Astrocyte (in vitro differentiated cells and primary cell): ENCODE data around the gene KRTAP7-1. TPM values are rescaled to one million over a fixed set of nuclear protein-coding genes. Genes with fewer than 3 reads are reported as not detected.

ENCODE experiments used
- total RNA-seq: library from RNA; stranded (reverse); gene quantifications from 2 replicates; pipeline ENCODE4 v1.2.1, GENCODE V29; 2021

KRTAP7-1 gene
- total RNA-seq, 1 donor from 2014 or later: not detected

Other genes with a start within 250 kb of the KRTAP7-1 start
- not detected in 2 replicates for gene KRTAP22-2, start 239.4 kb downstream of the KRTAP7-1 start, total RNA-seq
- gene KRTAP6-3, start 237.3 kb downstream of the KRTAP7-1 start, total RNA-seq: not detected in 2 replicates
- not detected in 2 replicates for gene KRTAP6-2, start 230.9 kb downstream of the KRTAP7-1 start, total RNA-seq
- gene KRTAP22-1, start 228.7 kb downstream of the KRTAP7-1 start, total RNA-seq: not detected in 2 replicates
- not detected in 2 replicates for gene KRTAP6-1, start 215.8 kb downstream of the KRTAP7-1 start, total RNA-seq
- not detected in 2 replicates for gene KRTAP20-1, start 213.3 kb downstream of the KRTAP7-1 start, total RNA-seq
- gene KRTAP20-4, start 209.1 kb downstream of the KRTAP7-1 start, total RNA-seq: not detected in 2 replicates
- gene KRTAP20-2, start 194.6 kb downstream of the KRTAP7-1 start, total RNA-seq: not detected in 2 replicates
- not detected in 2 replicates for gene KRTAP20-3, start 186.9 kb downstream of the KRTAP7-1 start, total RNA-seq
- gene KRTAP21-3, start 111.0 kb downstream of the KRTAP7-1 start, total RNA-seq: not detected in 2 replicates
- not detected in 2 replicates for gene KRTAP21-2, start 82.5 kb downstream of the KRTAP7-1 start, total RNA-seq
- gene KRTAP21-1, start 74.3 kb downstream of the KRTAP7-1 start, total RNA-seq: not detected in 2 replicates
- not detected in 2 replicates for gene KRTAP8-1, start 16.5 kb downstream of the KRTAP7-1 start, total RNA-seq
- not detected in 2 replicates for gene KRTAP11-1, start 51.8 kb upstream of the KRTAP7-1 start, total RNA-seq
- gene KRTAP19-8, start 208.7 kb upstream of the KRTAP7-1 start, total RNA-seq: not detected in 2 replicates